K562 (cell line): ENCODE results near the gene NR1D2. TPM values are rescaled to one million over a fixed set of nuclear protein-coding genes. Genes with fewer than 3 reads are reported as not detected.

Experiments used
- ATAC-seq: fragments of 200-7000 bp; cut with Tn5 transposase; 3 replicates; pipeline ENCODE4 v1.9.1; 2020; ENCODE audit warnings: moderate library complexity
- BruUV-seq: library from RNA; stranded (reverse); fragments of 400-500 nt; replicated peaks from 2 replicates; lab custom pipeline; 2021; lab: Mats Ljungman, UMichigan
- CTCF ChIA-PET: fragments of 300-600 bp; formaldehyde crosslinking; extraction: SDS; loops from one replicate; lab custom pipeline; 2021; ENCODE audit warnings: low intra/inter-chr PET ratio; lab: Yijun Ruan, JAX
- POLR2A ChIA-PET: fragments of 300-600, 350-650 bp; sonication (Branson Sonifier 250); formaldehyde crosslinking; extraction: SDS; loops from one replicate; lab custom pipeline; 2021; ENCODE audit warnings: antibody characterized with exemption, inconsistent platforms; lab: Yijun Ruan, JAX
- DNase-seq, 4 experiments: peaks; one replicate each; pipeline versions ENCODE4 v3.0.0 to v3.0.0-alpha.2; 2011 to 2018; ENCODE audit warnings: low spot score in 3 of 4, mixed read lengths in 3 of 4; ENCODE audit errors: extremely low read depth in 1 of 4
- FAIRE-seq: peaks from 2 replicates; lab custom pipeline; 2011; peaks lifted over from hg19 to GRCh38; lab: Jason Lieb, UNC
- H2AFZ ChIP-seq: 2 replicates; pipeline ENCODE4 v1.6.0; 2011; ENCODE audit warnings: low read depth, low read length, control low read depth, inconsistent platforms
- H3K27ac ChIP-seq: fragments of 200-600 bp; 3 replicates; pipeline ENCODE4 v1.8.0; 2011; ENCODE audit warnings: low read depth, mild to moderate bottlenecking, control low read depth, inconsistent platforms, low read length, moderate library complexity, mixed read lengths; ENCODE audit errors: extremely low read depth
- H3K27me3 ChIP-seq, 2 experiments: fragments of 300-600 bp in 1 of 2; 2 replicates in 1 of 2; 3 replicates in 1 of 2; pipeline versions ENCODE4 v1.6.0 to v1.8.0; 2011; ENCODE audit warnings: inconsistent platforms in 2 of 2, low read length in 2 of 2, mild to moderate bottlenecking in 1 of 2, mixed read lengths in 1 of 2, moderate library complexity in 1 of 2; ENCODE audit not compliant: control insufficient read depth in 2 of 2, insufficient read depth in 2 of 2
- H3K36me3 ChIP-seq: fragments of 300-600 bp; 3 replicates; pipeline ENCODE4 v1.8.0; 2011; ENCODE audit warnings: mild to moderate bottlenecking, low read length, inconsistent platforms; ENCODE audit not compliant: control insufficient read depth, insufficient read depth
- H3K4me1 ChIP-seq, 2 experiments: fragments of 200-600 bp in 1 of 2; replicated peaks in 1 of 2; 2 replicates in 1 of 2; 3 replicates in 1 of 2; pipeline versions ENCODE4 v1.5.1 to v1.8.0; 2011; ENCODE audit warnings: inconsistent platforms in 2 of 2, low read length in 2 of 2, mild to moderate bottlenecking in 1 of 2, mixed read lengths in 1 of 2, moderate library complexity in 1 of 2; ENCODE audit not compliant: control insufficient read depth in 2 of 2, insufficient read depth in 2 of 2
- H3K4me2 ChIP-seq: 2 replicates; pipeline ENCODE4 v1.6.1; 2011; ENCODE audit warnings: low read length, control low read depth, inconsistent platforms, mixed read lengths; ENCODE audit not compliant: insufficient read depth
- H3K4me3 ChIP-seq: fragments of 200-600 bp; sonication (generic), shearing (Covaris generic); 2 replicates; pipeline ENCODE4 v1.5.1; 2016; ENCODE audit warnings: control low read depth, inconsistent platforms
- H3K79me2 ChIP-seq: fragments of 200-600 bp; 3 replicates; pipeline ENCODE4 v1.8.0; 2011; ENCODE audit warnings: low read length, inconsistent platforms; ENCODE audit not compliant: control insufficient read depth, insufficient read depth
- H3K9ac ChIP-seq, 2 experiments: 2 replicates each; pipeline versions ENCODE4 v1.6.0 to v1.6.1; 2011; ENCODE audit warnings: low read depth in 2 of 2, low read length in 2 of 2, control low read depth in 1 of 2, inconsistent platforms in 1 of 2, mild to moderate bottlenecking in 1 of 2, mixed read lengths in 1 of 2; ENCODE audit not compliant: insufficient read depth in 1 of 2
- H3K9me1 ChIP-seq: one replicate; pipeline ENCODE4 v1.6.0; 2011; ENCODE audit warnings: inconsistent platforms, mild to moderate bottlenecking, low read length, moderate library complexity; ENCODE audit not compliant: control insufficient read depth, insufficient read depth
- H3K9me3 ChIP-seq: replicated peaks from 2 replicates; pipeline ENCODE4 v1.5.1; 2011; ENCODE audit warnings: low read depth, low read length, inconsistent platforms; ENCODE audit not compliant: control insufficient read depth, insufficient read depth
- H4K20me1 ChIP-seq: replicated peaks from 2 replicates; pipeline ENCODE4 v1.6.1; 2011; ENCODE audit warnings: low read length, inconsistent platforms, mixed read lengths; ENCODE audit not compliant: control insufficient read depth, insufficient read depth
- CCNT2 ChIP-seq: IDR thresholded peaks from 2 replicates; pipeline ENCODE4 v1.6.1; 2011; ENCODE audit warnings: borderline replicate concordance, low read depth, mild to moderate bottlenecking, moderate library complexity, mixed read lengths, low read length; ENCODE audit not compliant: insufficient read length; ENCODE audit errors: extremely low read depth
- E2F6 ChIP-seq, 2 experiments: IDR thresholded peaks; 2 replicates each; pipeline ENCODE4 v1.6.1; 2011; ENCODE audit warnings: borderline replicate concordance in 1 of 2, control low read depth in 1 of 2, low read depth in 1 of 2, low read length in 1 of 2, mild to moderate bottlenecking in 1 of 2, mixed read lengths in 1 of 2, moderate library complexity in 1 of 2; ENCODE audit not compliant: insufficient read depth in 1 of 2, insufficient read length in 1 of 2, poor library complexity in 1 of 2, severe bottlenecking in 1 of 2; ENCODE audit errors: extremely low read depth in 1 of 2
- NBN ChIP-seq: fragments of 450-650 bp; IDR thresholded peaks from 2 replicates; pipeline ENCODE4 v1.6.1; 2016; ENCODE audit warnings: low read depth, mild to moderate bottlenecking
- USF2 ChIP-seq: sonication (generic); formaldehyde crosslinking; IDR thresholded peaks from 2 replicates; pipeline ENCODE4 v1.5.0; 2020; ENCODE audit warnings: missing genetic modification reagents
- ZNF639 ChIP-seq, 2 experiments: fragments of 200-800 bp in 1 of 2; sonication (Bioruptor generic) in 1 of 2; sonication (generic) in 1 of 2; formaldehyde crosslinking in 1 of 2; IDR thresholded peaks in 1 of 2; conservative IDR thresholded peaks in 1 of 2; 2 replicates each; pipeline versions ENCODE4 v1.5.0 to v1.6.1; 2016 to 2020; ENCODE audit warnings: missing compliant biosample characterization in 1 of 2, missing genetic modification characterization in 1 of 2, missing genetic modification reagents in 1 of 2
- ZNF699 ChIP-seq: fragments of 250-450 bp; sonication (Bioruptor Pico); IDR thresholded peaks from 2 replicates; pipeline ENCODE4 v1.8.0; 2021; ENCODE audit warnings: mild to moderate bottlenecking, moderate library complexity; ENCODE audit not compliant: insufficient replicate concordance
- WGBS: fragments of 100-300 bp; shearing (Covaris generic); methylation state at CpG from one replicate; pipeline ENCODE4 v1.1.6; 2016; ENCODE audit warnings: low coverage, mixed read lengths; ENCODE audit not compliant: insufficient coverage; ENCODE audit errors: missing lambda C conversion rate; 5-methylcytosine and 5-hydroxymethylcytosine counted together
- in situ Hi-C: fragments of 300-500 bp; cut with MboI; formaldehyde crosslinking; loops from 4 replicates; pipeline ENCODE4 v1.15.0; 2018; ENCODE audit warnings: inconsistent platforms, mixed read lengths
- intact Hi-C: fragments of 100-400 bp; cut with micrococcal nuclease; formaldehyde crosslinking; loops from 2 replicates; pipeline ENCODE4 v1.14.2; 2022
- polyA plus RNA-seq, 8 experiments: library from polyadenylated mRNA; depleted of rRNA in 4 of 8; stranded (reverse) in 5 of 8; unstranded in 3 of 8; fragments of >200 nt; fragmentation: Nextera tagmentation in 2 of 8; fragmentation: Illumina TruSeq in 1 of 8; extraction: Ambion mirVana in 2 of 8; extraction: Trizol in 1 of 8; gene quantifications; 2 replicates each; pipeline versions ENCODE4 v1.2.1 to v1.2.3, GENCODE V29; 2011 to 2014; ENCODE audit warnings: inconsistent platforms in 1 of 8, missing spikeins in 1 of 8
- total RNA-seq, 7 experiments: library from RNA; depleted of rRNA in 6 of 7; stranded (reverse); fragments of >200 nt in 6 of 7; fragmentation: Illumina TruSeq in 2 of 7; extraction: Trizol in 2 of 7; gene quantifications; 2 replicates each; pipeline versions ENCODE4 v1.2.1 to v1.2.3, GENCODE V29; 2011 to 2021; ENCODE audit warnings: low replicate concordance in 1 of 7
- TF ChIP-seq, protein P1 (sequence below): sonication (generic); formaldehyde crosslinking; IDR thresholded peaks from 2 replicates; pipeline ENCODE4 v1.8.0; 2022; ENCODE audit warnings: missing genetic modification reagents, mild to moderate bottlenecking, moderate library complexity, borderline replicate concordance
- TF ChIP-seq, protein P2 (sequence below): fragments of 450-650 bp; IDR thresholded peaks from 2 replicates; pipeline ENCODE4 v1.6.1; 2014; ENCODE audit warnings: low read depth, mild to moderate bottlenecking, moderate library complexity, borderline replicate concordance

The NR1D2 gene
- total and polyA plus RNA-seq, 9 of the 15 experiments (the other 6 are each of a cell fraction or from before 2014, with no cell fraction given): 1.2 to 5.5 (median 2.9) TPM

DNA sequence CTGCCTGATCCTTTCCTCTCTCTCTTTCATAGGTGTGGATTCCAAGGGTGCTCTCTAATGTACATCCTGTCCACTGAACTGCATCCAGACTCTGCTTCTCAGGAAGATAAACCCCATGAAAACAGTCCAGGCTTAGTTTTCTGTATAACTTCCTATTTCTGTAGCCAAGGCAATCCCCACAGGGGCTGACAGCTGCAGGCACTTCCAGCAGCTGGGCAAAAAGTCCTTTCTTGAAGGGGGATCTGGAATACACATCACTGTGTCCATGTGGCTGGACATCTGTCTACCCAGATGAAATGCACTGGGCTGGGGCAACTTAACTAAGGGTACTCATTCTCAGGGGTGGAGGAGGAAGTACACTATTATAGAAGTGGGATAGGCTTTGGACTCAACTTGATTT, 72.2 kb downstream of the NR1D2 start (continued):
- TF ChIP-seq CCNT2: no peak
- TF ChIP-seq ZNF639 (CRISPR knock-in tag; conservative IDR thresholded peaks at IDR 0.05 in 1 of 2, IDR thresholded peaks at IDR 0.05 in 1 of 2): no peak
- TF ChIP-seq NBN: no peak
- no peak for TF ChIP-seq ZNF699

- Histone ChIP-seq H3K9me1 (no peaks in the 10 kb centered on the region), H4K20me1 (no peaks in the 10 kb centered on the region; the same call in 1 of the 2 replicates), H3K27ac (no peak overlapping the region), H3K9ac (no peak overlapping the region), H3K27me3 (peaks cover 8 to 43% of the 10 kb centered on the region in 2 experiments), H3K79me2 (no peaks in the 10 kb centered on the region), H3K9me3 (no peaks in the 10 kb centered on the region), H3K4me1 (peaks cover 0 to 12% of the 10 kb centered on the region in 2 experiments; a peak in 2 of 5 replicates), H2AFZ (peak overlapping the region; percentile 28; the same call in 1 of the 2 replicates), H3K4me2 (no peak overlapping the region), H3K36me3 (no peaks in the 10 kb centered on the region), H3K4me3 (no peak overlapping the region)
- no TSS peak for BruUV-seq
- in situ Hi-C loops (no loop called here), intact Hi-C loops (no loop called here)
- WGBS: 9% methylated on average over 25 of the region's 26 CpGs
- CTCF ChIA-PET: no interaction called here
- POLR2A ChIA-PET: interaction anchor here (0.7 kb wide), 1 partner anchor 43 kb away, joined by 4 read pairs; no protein-coding TSS in a partner anchor
- TF ChIP-seq, protein P1, sequence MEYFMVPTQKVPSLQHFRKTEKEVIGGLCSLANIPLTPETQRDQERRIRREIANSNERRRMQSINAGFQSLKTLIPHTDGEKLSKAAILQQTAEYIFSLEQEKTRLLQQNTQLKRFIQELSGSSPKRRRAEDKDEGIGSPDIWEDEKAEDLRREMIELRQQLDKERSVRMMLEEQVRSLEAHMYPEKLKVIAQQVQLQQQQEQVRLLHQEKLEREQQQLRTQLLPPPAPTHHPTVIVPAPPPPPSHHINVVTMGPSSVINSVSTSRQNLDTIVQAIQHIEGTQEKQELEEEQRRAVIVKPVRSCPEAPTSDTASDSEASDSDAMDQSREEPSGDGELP: 0 out of 2 replicates have a peak, but pooled peaks have one; percentile 10
- TF ChIP-seq, protein P2, sequence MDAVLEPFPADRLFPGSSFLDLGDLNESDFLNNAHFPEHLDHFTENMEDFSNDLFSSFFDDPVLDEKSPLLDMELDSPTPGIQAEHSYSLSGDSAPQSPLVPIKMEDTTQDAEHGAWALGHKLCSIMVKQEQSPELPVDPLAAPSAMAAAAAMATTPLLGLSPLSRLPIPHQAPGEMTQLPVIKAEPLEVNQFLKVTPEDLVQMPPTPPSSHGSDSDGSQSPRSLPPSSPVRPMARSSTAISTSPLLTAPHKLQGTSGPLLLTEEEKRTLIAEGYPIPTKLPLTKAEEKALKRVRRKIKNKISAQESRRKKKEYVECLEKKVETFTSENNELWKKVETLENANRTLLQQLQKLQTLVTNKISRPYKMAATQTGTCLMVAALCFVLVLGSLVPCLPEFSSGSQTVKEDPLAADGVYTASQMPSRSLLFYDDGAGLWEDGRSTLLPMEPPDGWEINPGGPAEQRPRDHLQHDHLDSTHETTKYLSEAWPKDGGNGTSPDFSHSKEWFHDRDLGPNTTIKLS: no peak
- peak in 1 of 2 experiments; percentile 13 for TF ChIP-seq E2F6 (IDR thresholded peaks at IDR 0.05; ENCODE audit: borderline replicate concordance in 1 of 2, extremely low read depth in 1 of 2, insufficient read depth in 1 of 2, insufficient read length in 1 of 2, low read depth in 1 of 2, low read length in 1 of 2, poor library complexity in 1 of 2, severe bottlenecking in 1 of 2)
- TF ChIP-seq USF2: no peak
- peak; percentile 31; the same call in 2 of the 3 replicates for ATAC-seq
- no peak for DNase-seq
- FAIRE-seq: no peak
Observed at GRCh38 chr3:24018784-24019570, 73.9 kb downstream of the NR1D2 start.
